ENCODE measurements around the gene CPEB2. TPM values are rescaled to one million over a fixed set of nuclear protein-coding genes. Genes with fewer than 3 reads are reported as not detected.

Gene CPEB2
- 10 to 100 TPM; 31.6 to 45.8 TPM for total RNA-seq
- long read RNA-seq, donor 1, full-length matches to known transcripts: 2 of 7 reads
- long read RNA-seq, donor 1, partial matches to known transcripts: 1 of 7 reads
- long read RNA-seq, donor 1, other reads (novel, unspliced or antisense): 4 of 7 reads
- long read RNA-seq, donor 2, partial matches to known transcripts: 1 of 5 reads
- long read RNA-seq, donor 2, other reads (novel, unspliced or antisense): 4 of 5 reads

DNA sequence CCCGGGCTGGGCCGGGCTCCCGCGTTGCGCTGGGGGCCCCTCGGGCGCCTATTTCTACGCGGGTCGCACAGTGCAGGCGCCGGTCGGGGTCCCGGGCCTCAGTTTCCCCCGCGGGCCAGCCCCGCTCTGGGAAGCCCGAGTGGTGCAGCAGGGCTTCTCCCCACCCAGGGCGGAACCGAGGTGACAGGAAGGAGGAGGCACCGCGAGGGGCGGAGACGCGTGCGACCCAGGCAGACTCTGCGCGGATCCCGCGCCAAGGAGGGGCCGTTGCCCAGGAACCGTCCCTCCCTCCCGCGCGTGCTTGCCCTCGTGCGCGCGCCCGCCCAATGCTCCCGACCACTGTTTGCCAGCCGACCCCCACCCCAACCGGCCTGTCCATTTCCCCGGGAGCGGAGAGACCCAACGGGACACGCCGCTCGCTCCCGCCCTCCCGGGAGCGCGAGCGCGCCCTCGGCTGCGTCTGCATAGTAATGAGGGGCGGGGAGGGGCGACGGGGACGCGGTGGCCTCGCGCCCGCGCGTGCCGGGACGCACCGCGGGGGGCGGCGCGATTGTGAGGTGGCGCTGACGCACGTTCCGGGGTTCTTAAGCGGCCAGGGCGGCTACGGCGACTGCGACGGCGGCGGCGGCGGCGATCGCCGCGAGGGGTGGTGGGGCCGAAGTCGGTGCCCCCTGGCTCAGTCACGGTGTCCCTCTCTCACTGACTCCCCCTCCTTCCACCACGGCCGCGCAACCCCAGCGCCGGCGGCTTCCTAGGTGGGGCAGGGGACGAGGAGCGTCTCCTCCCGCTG is at the start of gene CPEB2:
Gene CPEB2, plus strand, starts transcription at position 613 of the 790 bp plus-strand sequence. CDS start 193 bp downstream, outside the sequence.
- DNase-seq (ENCODE audit: low spot score): peak; percentile 99
- intact Hi-C loops (cut with DNase I): loop anchor here (5.0 to 10.0 kb wide), 2 partner anchors 145 to 167 kb away; no protein-coding TSS in a partner anchor

DNA sequence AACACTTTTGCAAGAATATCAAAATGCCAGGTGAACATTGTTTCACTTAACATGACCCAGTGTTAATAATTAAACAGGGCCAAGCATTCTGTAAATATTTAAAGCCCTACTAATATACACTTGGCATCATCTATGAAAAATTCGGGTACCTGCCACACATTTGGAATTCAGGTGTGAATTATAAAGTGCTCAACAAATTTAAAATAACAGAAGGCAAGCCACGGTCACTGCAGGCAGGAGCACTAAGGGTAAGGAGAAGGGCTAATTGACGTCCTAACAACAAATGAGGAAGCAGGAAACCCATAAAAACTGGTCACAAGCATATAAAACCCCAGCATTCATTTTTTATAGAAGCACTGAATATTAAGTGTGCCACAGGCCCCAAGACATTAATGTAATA is 43.8 kb upstream of the CPEB2 start:
- intact Hi-C loops (cut with DNase I): no loop called here
- DNase-seq (ENCODE audit: low spot score): no peak

DNA sequence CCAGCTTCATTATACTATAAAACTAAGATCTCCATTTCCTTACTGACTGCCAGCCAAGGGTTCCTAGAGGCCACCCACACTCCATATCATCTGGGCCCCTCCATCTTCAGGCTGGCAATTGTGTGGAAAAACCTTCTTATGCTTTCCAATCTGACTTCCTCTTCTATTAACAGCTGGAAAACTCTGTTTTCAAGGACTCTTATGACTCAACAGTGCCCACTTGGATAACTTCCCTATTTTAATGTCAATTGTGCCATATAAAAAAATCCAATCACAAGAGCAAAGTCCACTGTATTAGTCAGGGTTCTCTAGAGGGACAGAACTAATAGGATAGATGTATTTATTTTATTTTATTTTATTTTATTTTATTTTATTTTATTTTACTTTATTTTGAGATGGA is 41.0 kb upstream of the CPEB2 start:
- intact Hi-C loops (cut with DNase I): no loop called here
- no peak for DNase-seq (ENCODE audit: low spot score)

DNA sequence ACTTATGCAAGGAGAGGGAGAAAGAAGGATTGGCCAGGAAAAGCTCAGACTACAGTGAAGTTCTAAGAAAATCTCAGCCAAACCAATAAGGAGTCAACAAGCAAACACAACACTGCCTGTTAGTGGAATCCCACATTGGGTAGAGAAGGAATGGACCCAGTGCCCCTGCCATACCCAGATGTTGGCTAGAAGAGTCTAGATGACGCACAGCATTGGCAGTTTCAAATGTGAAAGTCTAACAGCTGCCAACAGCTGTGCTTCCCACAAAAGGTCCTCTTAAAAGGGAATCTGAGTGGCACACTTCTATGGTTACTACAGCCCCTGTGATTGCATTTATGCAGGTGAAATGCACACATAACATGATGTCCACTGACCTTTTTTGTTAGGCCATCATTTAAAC is 37.2 kb upstream of the CPEB2 start:
- no peak for DNase-seq (ENCODE audit: low spot score)
- intact Hi-C loops (cut with DNase I): no loop called here

DNA sequence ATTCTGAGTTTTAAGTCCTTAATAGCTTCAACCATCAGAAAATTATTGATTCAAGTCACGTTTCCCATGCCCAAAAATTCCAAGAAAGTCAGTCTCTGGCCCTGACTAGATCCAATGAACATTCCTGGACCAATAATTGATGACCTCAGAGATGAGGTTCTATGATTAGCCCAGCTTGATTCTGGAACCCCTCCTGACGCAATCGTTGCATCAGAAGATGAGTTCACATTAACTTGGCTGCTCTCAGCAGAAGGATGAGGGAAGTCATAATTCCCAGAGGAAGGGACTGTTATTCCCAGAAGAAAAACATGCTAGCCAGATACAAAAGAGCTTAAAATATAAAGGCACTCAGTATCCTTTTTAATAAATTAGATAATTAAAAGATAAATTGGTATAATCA is 34.3 kb upstream of the CPEB2 start:
- intact Hi-C loops (cut with DNase I): no loop called here
- DNase-seq (ENCODE audit: low spot score): no peak

DNA sequence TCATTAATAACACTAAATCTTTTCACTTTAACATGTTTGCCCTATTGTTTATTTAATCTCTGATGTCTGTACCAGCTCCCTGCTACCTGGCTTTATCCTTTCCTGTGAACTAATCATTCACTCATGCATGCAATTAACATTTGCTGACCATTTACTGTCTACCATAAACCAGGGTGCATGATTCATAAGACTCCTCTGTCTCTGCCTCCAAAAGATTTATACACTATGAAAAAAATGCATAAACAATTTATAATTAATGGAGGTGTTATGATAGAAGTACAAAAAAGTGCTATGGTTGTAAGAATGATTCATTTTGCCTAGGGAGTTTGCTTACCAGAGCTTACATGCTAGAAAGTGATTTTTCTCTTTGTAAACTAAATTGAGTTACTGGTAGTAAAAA is 24.5 kb upstream of the CPEB2 start:
- intact Hi-C loops (cut with DNase I): no loop called here
- no peak for DNase-seq (ENCODE audit: low spot score)

DNA sequence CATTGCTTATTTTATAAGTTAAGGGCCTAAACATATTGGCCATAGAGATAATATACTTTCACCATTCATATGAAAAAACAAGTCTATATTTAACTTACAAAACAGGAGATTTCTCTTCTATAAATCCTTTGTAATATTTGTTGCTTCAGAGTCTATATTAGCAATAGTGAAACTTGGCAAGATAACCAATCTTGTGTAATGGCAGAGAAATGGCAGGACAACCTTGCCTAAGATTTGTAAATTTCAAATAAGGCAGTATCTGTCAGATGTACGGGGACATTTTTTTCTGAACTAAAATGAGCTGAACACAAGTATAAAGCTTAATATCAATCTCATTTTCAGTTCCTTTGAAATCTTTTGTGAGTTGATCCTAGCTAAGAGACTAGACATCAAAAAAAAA is 17.8 kb upstream of the CPEB2 start:
- DNase-seq (ENCODE audit: low spot score): no peak
- intact Hi-C loops (cut with DNase I): no loop called here

DNA sequence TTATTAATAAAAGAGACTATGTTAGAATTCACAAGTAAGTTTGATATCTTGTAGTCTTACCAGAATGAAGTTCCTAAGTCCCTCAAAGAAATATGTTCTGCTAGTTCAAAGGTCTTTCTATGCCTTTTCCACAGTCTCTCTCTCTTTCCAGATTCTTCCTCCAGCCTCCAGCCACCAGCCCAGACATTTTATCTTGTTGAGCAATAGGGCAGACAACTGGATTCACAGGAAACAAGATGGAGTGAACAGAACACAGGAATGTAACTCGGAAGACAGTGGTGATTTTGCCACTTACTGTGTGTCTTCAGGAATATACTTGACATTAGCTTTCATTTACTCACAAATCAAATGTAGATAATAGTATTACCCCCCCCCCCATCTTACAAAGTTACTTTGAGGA is 17.1 kb upstream of the CPEB2 start:
- intact Hi-C loops (cut with DNase I): no loop called here
- no peak for DNase-seq (ENCODE audit: low spot score)

DNA sequence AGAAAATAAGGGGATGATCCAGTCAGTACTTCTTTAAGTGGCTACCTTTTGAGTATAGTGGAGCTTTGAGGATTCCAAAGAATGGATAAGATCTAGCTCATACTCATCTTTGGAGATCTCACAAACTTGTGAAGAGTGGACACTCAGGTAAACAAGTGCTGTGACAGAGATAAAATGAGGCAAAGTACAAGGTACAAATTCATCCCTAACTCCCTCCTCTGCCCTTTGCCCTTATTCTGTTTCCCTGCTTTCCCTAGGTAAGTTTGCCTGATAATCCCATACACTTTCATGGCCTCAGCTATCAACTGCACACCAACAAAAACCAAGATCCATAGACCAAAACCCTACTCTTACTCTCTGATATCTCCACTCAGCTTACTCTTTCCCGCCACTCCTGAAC is 16.4 kb upstream of the CPEB2 start:
- no peak for DNase-seq (ENCODE audit: low spot score)
- intact Hi-C loops (cut with DNase I): no loop called here

DNA sequence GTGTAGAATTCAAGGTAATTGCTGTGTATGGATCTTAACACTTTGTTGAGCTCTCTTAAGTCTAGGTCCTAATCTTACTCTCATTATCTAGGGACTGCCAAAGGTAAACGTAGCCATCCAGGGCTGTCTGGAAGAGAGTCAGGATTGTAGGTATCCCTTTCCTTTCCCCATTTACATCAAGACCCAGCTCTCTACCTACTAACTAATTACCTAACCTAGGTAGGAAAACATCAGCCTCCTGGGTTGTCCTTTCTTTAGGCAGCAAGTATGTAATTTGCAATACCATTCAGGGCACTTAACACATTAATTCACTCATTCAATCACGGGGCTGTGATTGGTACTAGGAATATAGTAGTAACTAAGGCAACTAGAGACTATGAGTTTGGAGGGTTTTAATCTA is 15.2 kb upstream of the CPEB2 start:
- no peak for DNase-seq (ENCODE audit: low spot score)
- intact Hi-C loops (cut with DNase I): no loop called here

DNA sequence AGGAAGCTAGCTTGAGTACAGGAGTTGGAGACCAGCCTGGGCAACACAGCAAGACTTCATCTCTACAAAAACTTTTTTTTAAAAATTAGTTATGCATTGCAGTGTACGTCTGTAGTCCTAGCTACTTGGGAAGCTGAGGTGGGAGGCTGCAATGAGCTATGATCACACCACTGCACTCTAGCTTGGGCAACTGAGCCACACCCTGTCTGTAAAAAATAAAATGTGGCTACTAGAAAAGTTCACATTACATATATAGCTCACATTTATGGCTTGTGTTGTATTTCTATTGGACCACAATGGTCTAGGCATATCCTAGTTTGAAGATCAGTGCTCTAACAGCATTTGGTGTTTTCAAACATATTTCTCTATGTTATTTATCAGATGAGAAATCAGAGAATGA is 11.8 kb upstream of the CPEB2 start:
- intact Hi-C loops (cut with DNase I): no loop called here

DNA sequence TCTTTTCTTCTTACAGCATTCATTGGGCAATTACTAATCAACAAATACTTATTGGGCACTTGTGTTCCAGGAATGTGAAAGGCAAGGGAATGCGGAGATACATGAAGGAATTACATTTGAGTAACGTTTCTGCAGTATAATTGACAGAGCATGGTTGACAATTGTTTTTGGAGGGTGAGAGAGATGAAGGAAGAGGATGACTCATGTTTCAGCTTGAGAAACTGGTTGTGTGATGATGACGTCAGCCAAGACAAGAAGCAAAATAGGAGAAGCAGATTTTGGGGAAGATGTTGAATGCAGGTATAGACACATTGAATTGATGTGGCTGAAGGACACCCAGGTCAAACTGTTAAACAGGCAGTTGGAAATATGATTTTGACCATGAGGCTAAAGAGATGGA is 8.0 kb upstream of the CPEB2 start:
- DNase-seq (ENCODE audit: low spot score): no peak
- intact Hi-C loops (cut with DNase I): no loop called here

More for the DNA sequence above, 11.8 kb upstream of the CPEB2 start:
- DNase-seq (ENCODE audit: low spot score): no peak

DNA sequence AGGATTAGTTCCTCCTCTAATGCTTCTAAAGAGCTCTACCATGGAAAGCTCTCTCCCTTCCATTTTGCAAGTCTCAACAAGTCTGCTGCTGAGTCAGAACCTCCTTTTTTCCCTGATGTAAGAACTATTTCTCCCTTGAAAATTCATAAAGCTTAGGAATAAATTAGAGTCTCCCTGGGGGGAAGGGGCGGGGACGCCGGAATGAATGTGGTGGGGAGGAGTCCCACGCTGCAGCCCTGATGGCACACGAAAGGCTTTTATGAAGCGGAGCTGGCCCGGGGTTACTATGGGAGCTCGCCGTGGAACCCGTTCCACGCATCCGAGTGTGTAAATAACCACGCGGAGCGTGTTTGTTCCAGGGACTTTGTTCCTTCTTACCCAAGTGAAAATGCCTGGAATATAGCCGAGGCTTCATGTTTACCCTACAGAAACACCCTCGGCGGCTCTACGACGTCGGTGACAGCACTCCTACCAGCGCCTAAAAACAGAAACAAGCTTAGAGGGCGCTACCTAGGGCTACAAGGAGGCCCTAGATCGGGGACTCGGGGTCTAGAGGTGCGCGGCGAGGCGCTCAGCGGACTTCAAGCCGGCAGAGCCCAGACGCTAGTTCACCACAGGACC is 923 bp upstream of the CPEB2 start:
- intact Hi-C loops (cut with DNase I): loop anchor here (5.0 to 10.0 kb wide), 2 partner anchors 144 to 167 kb away; no protein-coding TSS in a partner anchor
- peak; percentile 95 for DNase-seq (ENCODE audit: low spot score)

DNA sequence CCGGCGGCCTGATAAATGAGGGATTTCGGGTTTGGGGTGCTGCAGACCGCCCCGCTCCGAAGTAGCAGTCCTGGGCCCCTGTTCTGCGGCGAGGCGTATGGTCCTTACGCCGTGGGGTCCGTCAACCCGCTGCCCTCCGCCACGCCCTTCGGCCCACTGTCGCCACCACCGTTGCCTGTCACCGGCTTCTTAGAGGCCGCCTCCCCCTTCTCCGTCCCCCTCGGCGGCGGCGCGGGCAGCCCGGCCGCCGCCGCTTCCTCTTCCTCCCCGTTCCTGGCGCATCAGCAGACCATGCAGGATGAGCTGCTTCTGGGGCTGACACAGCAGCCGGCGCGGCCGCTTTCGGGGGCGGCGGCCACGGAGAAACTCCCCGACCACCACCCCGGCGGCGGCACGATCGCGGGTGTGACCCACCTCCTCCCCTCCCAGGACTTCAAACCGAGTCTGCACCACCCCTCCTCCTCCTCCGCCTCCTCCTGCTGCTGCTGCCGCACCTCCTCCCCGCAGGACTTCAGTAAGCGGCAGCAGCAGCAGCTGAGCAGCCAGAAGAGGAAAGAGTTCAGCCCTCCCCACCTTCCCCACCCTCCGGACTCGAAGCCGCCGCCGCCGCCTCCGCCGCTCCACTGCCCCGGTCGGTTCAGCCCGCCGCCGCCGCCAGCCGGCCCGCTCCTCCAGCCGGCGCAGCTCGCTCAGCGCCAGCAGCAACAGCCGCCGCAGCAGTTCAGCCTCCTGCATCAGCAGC is 549 bp downstream of the CPEB2 start:
- intact Hi-C loops (cut with DNase I): loop anchor here (5.0 to 10.0 kb wide), 2 partner anchors 146 to 168 kb away; no protein-coding TSS in a partner anchor
- peak; percentile 94 for DNase-seq (ENCODE audit: low spot score)

DNA sequence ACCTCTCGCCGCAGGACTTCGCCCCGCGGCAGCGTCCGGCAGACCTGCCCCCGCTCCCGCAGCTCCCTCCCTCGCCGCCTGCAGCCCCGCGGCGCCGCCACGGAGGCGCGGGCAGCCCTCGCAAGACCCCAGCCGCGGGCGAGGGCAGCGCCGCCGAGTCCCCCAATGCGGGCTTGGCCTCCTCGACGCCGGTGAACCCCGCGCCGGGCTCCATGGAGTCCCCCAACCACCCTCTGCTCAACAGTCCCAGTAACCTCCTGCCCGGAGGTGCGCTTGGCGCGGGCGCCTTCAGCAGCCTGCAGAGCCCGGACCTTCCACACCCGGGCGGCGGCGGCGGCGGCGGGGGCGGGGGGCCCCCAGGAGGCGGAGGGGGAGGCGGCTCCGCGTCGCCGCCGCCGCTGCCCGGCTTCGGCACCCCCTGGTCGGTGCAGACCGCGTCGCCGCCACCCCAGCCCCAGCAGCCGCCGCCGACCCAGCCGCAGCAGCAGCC is 1.2 kb downstream of the CPEB2 start:
- intact Hi-C loops (cut with DNase I): loop anchor here (5.0 to 10.0 kb wide), 2 partner anchors 146 to 169 kb away; no protein-coding TSS in a partner anchor
- DNase-seq (ENCODE audit: low spot score): peak; percentile 90

DNA sequence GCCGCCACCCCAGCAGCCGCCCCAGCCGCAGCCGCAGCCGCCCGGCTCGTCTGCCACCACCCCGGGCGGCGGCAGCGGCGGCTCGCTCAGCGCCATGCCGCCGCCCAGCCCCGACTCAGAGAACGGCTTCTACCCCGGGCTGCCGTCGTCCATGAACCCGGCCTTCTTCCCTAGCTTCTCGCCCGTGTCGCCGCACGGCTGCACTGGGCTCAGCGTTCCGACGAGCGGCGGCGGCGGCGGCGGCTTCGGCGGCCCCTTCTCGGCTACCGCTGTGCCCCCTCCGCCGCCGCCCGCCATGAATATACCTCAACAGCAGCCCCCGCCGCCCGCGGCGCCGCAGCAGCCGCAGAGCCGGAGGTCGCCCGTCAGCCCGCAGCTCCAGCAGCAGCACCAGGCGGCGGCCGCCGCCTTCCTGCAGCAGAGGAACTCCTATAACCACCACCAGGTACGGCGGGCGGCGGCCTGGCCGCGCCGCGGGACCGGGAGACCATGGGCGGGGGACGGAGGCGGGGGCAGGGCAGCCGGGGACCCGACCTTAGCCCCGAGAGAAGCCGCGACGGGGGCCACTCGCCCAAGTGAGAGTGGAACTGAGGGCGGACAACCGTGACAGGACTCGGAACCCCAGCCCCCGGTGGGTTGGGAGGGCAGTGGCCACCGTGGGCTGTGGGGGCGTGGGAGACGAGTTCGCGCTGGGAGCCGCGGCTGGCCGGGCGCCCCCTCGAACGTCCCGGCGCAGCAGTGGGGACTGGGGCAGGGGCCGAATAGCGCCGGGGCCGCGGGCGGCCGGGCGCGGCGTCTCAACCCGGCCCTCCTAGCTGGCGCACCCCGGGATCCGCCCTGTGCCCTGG is 1.8 kb downstream of the CPEB2 start:
- intact Hi-C loops (cut with DNase I): loop anchor here (5.0 to 10.0 kb wide), 2 partner anchors 147 to 169 kb away; no protein-coding TSS in a partner anchor
- peak; percentile 85 for DNase-seq (ENCODE audit: low spot score)

DNA sequence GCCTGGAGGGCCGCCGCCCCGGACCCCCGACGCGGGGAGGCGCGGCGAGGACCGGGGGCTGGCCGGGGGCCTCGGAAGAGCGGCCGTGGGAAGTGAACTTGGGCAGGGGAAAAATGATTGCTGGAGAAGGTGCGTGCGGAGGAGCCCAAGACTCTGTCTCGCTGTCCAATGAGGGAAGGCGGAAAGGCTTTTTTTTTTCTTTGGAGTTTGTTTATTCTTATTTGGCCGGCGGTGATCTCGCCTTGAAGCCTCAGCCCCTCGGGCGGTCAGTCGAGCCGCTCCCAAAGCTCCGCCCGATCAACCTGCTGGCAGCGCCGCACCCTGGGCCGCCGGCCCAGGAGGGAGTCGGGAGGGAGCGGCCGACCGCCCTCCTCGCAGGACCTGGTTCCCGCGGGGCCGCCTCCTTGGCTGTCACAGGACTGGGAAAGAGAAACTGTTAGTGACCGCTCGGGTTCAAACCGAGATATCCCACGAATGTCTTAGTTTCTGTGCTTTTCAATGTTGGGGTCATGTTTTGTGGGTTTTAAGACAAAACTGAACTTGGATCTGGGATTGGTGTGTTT is 2.5 kb downstream of the CPEB2 start:
- peak; percentile 94 for DNase-seq (ENCODE audit: low spot score)
- intact Hi-C loops (cut with DNase I): loop anchor here (5.0 to 10.0 kb wide), 2 partner anchors 148 to 170 kb away; no protein-coding TSS in a partner anchor
